ENCODE measurements around the gene GATA5. TPM values are rescaled to one million over a fixed set of nuclear protein-coding genes. Genes with fewer than 3 reads are reported as not detected.

GATA5 gene
- total RNA-seq, 1 experiment from 2014 or later, result 0.18 TPM

DNA sequence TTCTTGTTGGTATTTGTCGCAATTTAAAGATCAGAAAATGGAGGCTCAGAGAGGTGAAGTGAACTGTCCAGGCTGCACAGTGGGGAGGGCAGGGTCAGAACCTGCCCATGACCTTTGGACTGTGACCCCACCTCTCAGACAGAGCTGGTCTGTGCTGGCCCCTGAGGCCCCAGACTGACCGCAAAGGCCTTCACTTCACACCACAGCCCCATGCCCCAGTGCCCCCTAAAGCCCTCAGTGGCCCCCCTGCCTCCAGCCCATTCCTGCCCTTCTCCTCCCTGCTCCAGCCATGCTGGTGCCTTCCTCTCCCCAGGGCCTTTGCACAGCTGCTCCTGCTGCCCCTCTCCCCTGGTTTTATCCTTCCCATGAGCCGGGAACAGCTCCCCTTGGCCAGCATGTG is 39.1 kb downstream of the GATA5 start:
- intact Hi-C loops (cut with micrococcal nuclease), result no loop called here
- no peak overlapping the region for H3K4me3 ChIP-seq (ENCODE audit: low read length)
- ChIA-PET CTCF (no interaction called here), POLR2A (ENCODE audit: unreplicated experiment) (no interaction called here)
- no peaks in the 10 kb centered on the region for H3F3A ChIP-seq (ENCODE audit: low read length, unreplicated experiment)
- no peaks in the 10 kb centered on the region for H3K9me2 ChIP-seq (replicated peaks; ENCODE audit: low read length)
- ATAC-seq (no peak), DNase-seq (no peak)
- no peak overlapping the region for H3K4me2 ChIP-seq (ENCODE audit: low read length)
- TF ChIP-seq CTCF (conservative IDR thresholded peaks at IDR 0.05; ENCODE audit: low read depth, low read length) (no peak), EZH2phosphoT487 (IDR thresholded peaks at IDR 0.05; ENCODE audit: borderline replicate concordance, low read length) (no peak), EZH2 (IDR thresholded peaks at IDR 0.05; ENCODE audit: low read length, unreplicated experiment) (no peak)
- H3K9me3 ChIP-seq (ENCODE audit: low read length), result no peaks in the 10 kb centered on the region
- no peaks in the 10 kb centered on the region for H3K36me3 ChIP-seq (ENCODE audit: low read depth, low read length)
- no peak overlapping the region for H3K9ac ChIP-seq (ENCODE audit: low read length)
- H3K27me3 ChIP-seq (ENCODE audit: low read length), result peaks cover 12% of the 10 kb centered on the region; the same call in 1 of the 2 replicates
- no peak overlapping the region for H2AFZ ChIP-seq (ENCODE audit: low read length)
- H3K4me1 ChIP-seq (ENCODE audit: insufficient read depth, low read length), result no peaks in the 10 kb centered on the region
- BruUV-seq (replicated peaks), result no TSS peak
- no peak overlapping the region for H3K27ac ChIP-seq (ENCODE audit: low read length)
- no peaks in the 10 kb centered on the region for H4K20me1 ChIP-seq (ENCODE audit: low read length)
- no peaks in the 10 kb centered on the region for H3K79me2 ChIP-seq (ENCODE audit: low read length)

DNA sequence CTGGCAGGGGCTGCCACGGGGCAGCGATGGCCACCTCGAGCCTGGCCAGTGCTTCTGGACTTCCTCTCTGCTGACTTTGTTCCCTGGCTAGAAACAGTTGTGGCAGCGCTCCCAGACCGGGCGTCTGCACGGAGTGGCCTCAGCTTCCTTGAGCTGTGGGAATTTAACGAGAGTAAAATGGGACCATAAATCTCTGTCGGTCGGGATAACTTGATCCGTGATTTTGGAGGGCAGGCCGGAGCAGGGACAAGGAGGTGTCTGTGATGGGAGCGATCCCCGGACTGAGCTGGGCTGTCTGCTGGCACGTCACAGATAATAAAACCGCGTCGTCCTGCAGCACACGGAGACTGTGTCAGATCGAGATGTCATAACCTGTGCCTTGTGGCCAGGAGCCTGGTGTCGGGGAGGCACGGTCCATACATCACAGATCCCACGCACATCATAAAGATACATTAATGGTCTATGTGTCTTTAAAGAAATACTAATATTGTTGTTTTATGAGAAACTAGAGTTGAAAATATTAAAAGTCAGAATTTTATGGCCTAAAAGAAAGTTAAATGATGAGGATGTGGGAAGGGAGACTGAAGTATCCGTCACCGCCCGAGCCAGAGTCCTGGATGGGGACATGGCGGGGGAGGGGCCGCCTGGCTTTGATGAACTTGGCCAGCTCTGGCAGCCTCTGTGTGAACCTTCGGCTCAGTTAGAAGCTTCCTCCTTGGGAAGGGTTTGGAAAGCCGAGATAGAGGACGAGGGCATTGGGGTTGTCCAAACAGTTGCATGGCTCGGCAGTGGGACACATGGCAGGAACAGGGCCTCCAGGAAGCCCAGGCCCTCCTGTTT is 41.9 kb downstream of the GATA5 start:
- Histone ChIP-seq H3K27me3 (ENCODE audit: low read length) (peaks cover 7% of the 10 kb centered on the region; the same call in 1 of the 2 replicates), H3K79me2 (ENCODE audit: low read length) (no peaks in the 10 kb centered on the region), H3K9ac (ENCODE audit: low read length) (no peak overlapping the region), H3K4me3 (ENCODE audit: low read length) (no peak overlapping the region), H3K9me3 (ENCODE audit: low read length) (no peaks in the 10 kb centered on the region), H3K4me1 (ENCODE audit: insufficient read depth, low read length) (no peaks in the 10 kb centered on the region), H3K27ac (ENCODE audit: low read length) (no peak overlapping the region), H3K4me2 (ENCODE audit: low read length) (no peak overlapping the region), H4K20me1 (ENCODE audit: low read length) (no peaks in the 10 kb centered on the region), H3K9me2 (replicated peaks; ENCODE audit: low read length) (no peaks in the 10 kb centered on the region), H3F3A (ENCODE audit: low read length, unreplicated experiment) (no peaks in the 10 kb centered on the region), H2AFZ (ENCODE audit: low read length) (peak overlapping the region; percentile 12; the same call in 1 of the 2 replicates), H3K36me3 (ENCODE audit: low read depth, low read length) (no peaks in the 10 kb centered on the region)
- intact Hi-C loops (cut with micrococcal nuclease), result no loop called here
- ChIA-PET POLR2A (ENCODE audit: unreplicated experiment) (no interaction called here), CTCF (no interaction called here)
- ATAC-seq (peak; percentile 36), DNase-seq (no peak)
- TF ChIP-seq EZH2phosphoT487 (IDR thresholded peaks at IDR 0.05; ENCODE audit: borderline replicate concordance, low read length) (no peak), CTCF (conservative IDR thresholded peaks at IDR 0.05; ENCODE audit: low read depth, low read length) (no peak), EZH2 (IDR thresholded peaks at IDR 0.05; ENCODE audit: low read length, unreplicated experiment) (no peak)
- no TSS peak for BruUV-seq (replicated peaks)

GRCh38 chr20:62430866-62431447 is 44.8 kb downstream of the GATA5 start:
- no peaks in the 10 kb centered on the region for H3K36me3 ChIP-seq (ENCODE audit: low read depth, low read length)
- BruUV-seq (replicated peaks), result no TSS peak
- TF ChIP-seq EZH2 (IDR thresholded peaks at IDR 0.05; ENCODE audit: low read length, unreplicated experiment) (no peak), EZH2phosphoT487 (IDR thresholded peaks at IDR 0.05; ENCODE audit: borderline replicate concordance, low read length) (no peak), CTCF (conservative IDR thresholded peaks at IDR 0.05; ENCODE audit: low read depth, low read length) (no peak)
- ATAC-seq (no peak), DNase-seq (no peak)
- H3K4me2 ChIP-seq (ENCODE audit: low read length), result no peak overlapping the region
- no peaks in the 10 kb centered on the region for H4K20me1 ChIP-seq (ENCODE audit: low read length)
- H3K4me3 ChIP-seq (ENCODE audit: low read length), result no peak overlapping the region
- no peak overlapping the region for H3K27ac ChIP-seq (ENCODE audit: low read length)
- intact Hi-C loops (cut with micrococcal nuclease), result no loop called here
- H2AFZ ChIP-seq (ENCODE audit: low read length), result no peak overlapping the region
- ChIA-PET POLR2A (ENCODE audit: unreplicated experiment) (no interaction called here), CTCF (no interaction called here)
- peaks cover 7% of the 10 kb centered on the region; the same call in 1 of the 2 replicates for H3K27me3 ChIP-seq (ENCODE audit: low read length)
- H3K9me2 ChIP-seq (replicated peaks; ENCODE audit: low read length), result no peaks in the 10 kb centered on the region
- H3K9ac ChIP-seq (ENCODE audit: low read length), result no peak overlapping the region
- H3F3A ChIP-seq (ENCODE audit: low read length, unreplicated experiment), result no peaks in the 10 kb centered on the region
- H3K79me2 ChIP-seq (ENCODE audit: low read length), result 0 out of 2 replicates have a peak, but pooled peaks cover 5% of the 10 kb centered on the region
- peaks cover 24% of the 10 kb centered on the region for H3K4me1 ChIP-seq (ENCODE audit: insufficient read depth, low read length)
- no peaks in the 10 kb centered on the region for H3K9me3 ChIP-seq (ENCODE audit: low read length)
